ENCODE measurements around the gene ADTRP.

- TF ChIP-seq TOX (CRISPR knock-in tag; IDR thresholded peaks at IDR 0.05; ENCODE audit: borderline replicate concordance): no peak
- no peak for TF ChIP-seq PPARA (CRISPR knock-in tag; IDR thresholded peaks at IDR 0.05; ENCODE audit: borderline replicate concordance)
Observed at GRCh38 chr6:11819486-11819885, 40.9 kb upstream of the ADTRP start.

Data from SK-N-SH treated with all-trans-retinoic acid at 6 μM for 48 hours (cell line).